Panc1 (cell line): ENCODE data around the gene BUD31. TPM values are rescaled to one million over a fixed set of nuclear protein-coding genes. Genes with fewer than 3 reads are reported as not detected.
"Not testable (repeated sequence)": the region's sequence is repeated elsewhere in the genome, so short reads cannot be mapped to it uniquely, and the experiment has no call there.

Experiments used
- ATAC-seq: fragments of 200-7000 bp; cut with Tn5 transposase; 2 replicates; pipeline ENCODE4 v1.9.1; 2020; ENCODE audit warnings: mild to moderate bottlenecking, moderate library complexity
- BruUV-seq: library from RNA; stranded (reverse); fragments of 400-500 nt; replicated peaks from 2 replicates; lab custom pipeline; 2021; lab: Mats Ljungman, UMichigan
- CTCF ChIA-PET: fragments of 300-600 bp; sonication (Branson Sonifier 250); formaldehyde crosslinking; loops from one replicate; lab custom pipeline; 2022; ENCODE audit warnings: antibody characterized with exemption; lab: Charles Lee
- POLR2A ChIA-PET: fragments of 300-600 bp; sonication (Branson Sonifier 250); formaldehyde crosslinking; loops from one replicate; lab custom pipeline; 2022; ENCODE audit warnings: antibody characterized with exemption; lab: Charles Lee
- DNase-seq: peaks from one replicate; pipeline ENCODE4 v3.0.0-alpha.2; 2010; ENCODE audit warnings: low read depth, low spot score
- H3K27ac ChIP-seq: 2 replicates; pipeline ENCODE4 v1.5.1; 2011; ENCODE audit warnings: mild to moderate bottlenecking, low read length, inconsistent platforms
- H3K27me3 ChIP-seq: fragments of 200-500 bp; sonication (Bioruptor generic); 2 replicates; pipeline ENCODE4 v1.6.0; 2014; ENCODE audit warnings: low read length, inconsistent platforms; ENCODE audit not compliant: control insufficient read depth, insufficient read depth
- H3K36me3 ChIP-seq: fragments of 200-500 bp; sonication (Bioruptor generic); 2 replicates; pipeline ENCODE4 v1.5.1; 2014; ENCODE audit warnings: inconsistent platforms, mild to moderate bottlenecking, low read length, moderate library complexity; ENCODE audit not compliant: control insufficient read depth, insufficient read depth
- H3K4me1 ChIP-seq: 2 replicates; pipeline ENCODE4 v1.5.1; 2011; ENCODE audit warnings: inconsistent platforms, mild to moderate bottlenecking, low read length, moderate library complexity; ENCODE audit not compliant: control insufficient read depth, insufficient read depth
- H3K4me3 ChIP-seq, 2 experiments: 2 replicates each; pipeline ENCODE4 v1.5.1; 2011 to 2012; ENCODE audit warnings: low read depth in 2 of 2, low read length in 2 of 2, mild to moderate bottlenecking in 2 of 2, inconsistent platforms in 1 of 2, moderate library complexity in 1 of 2
- H3K9me3 ChIP-seq: fragments of 200-500 bp; sonication (Bioruptor generic); 2 replicates; pipeline ENCODE4 v1.5.1; 2014; ENCODE audit warnings: low read depth, mild to moderate bottlenecking, inconsistent platforms, low read length, moderate library complexity; ENCODE audit not compliant: control insufficient read depth, insufficient read depth
- POLR2AphosphoS5 ChIP-seq: IDR thresholded peaks from 2 replicates; pipeline ENCODE4 v1.6.1; 2012; ENCODE audit warnings: mild to moderate bottlenecking, low read depth, low read length, moderate library complexity
- SIN3A ChIP-seq: IDR thresholded peaks from 2 replicates; pipeline ENCODE4 v1.6.1; 2012; ENCODE audit warnings: low read depth, mild to moderate bottlenecking, low read length, moderate library complexity, borderline replicate concordance; ENCODE audit not compliant: insufficient read depth
- TCF7L2 ChIP-seq: IDR thresholded peaks from 2 replicates; pipeline ENCODE4 v1.6.1; 2011; ENCODE audit warnings: mild to moderate bottlenecking, low read depth, low read length, inconsistent platforms
- in situ Hi-C: cut with HindIII; loops from 2 replicates; pipeline ENCODE4 v1.10.0; 2016; ENCODE audit warnings: low sequenced_read_pairs, low pct_unique_long_range_greater_than_20kb
- intact Hi-C: fragments of 100-400 bp; cut with micrococcal nuclease; formaldehyde crosslinking; loops from one replicate; pipeline ENCODE4 v1.10.0; 2022; ENCODE audit not compliant: unreplicated experiment
- total RNA-seq: library from RNA; stranded (reverse); gene quantifications from one replicate; pipeline ENCODE4 v1.2.1, GENCODE V29; 2021; ENCODE audit not compliant: unreplicated experiment
- TF ChIP-seq, protein P1 (sequence below), 2 experiments: IDR thresholded peaks; 2 replicates each; pipeline ENCODE4 v1.6.1; 2011 to 2012; ENCODE audit warnings: low read depth in 2 of 2, control low read depth in 1 of 2, low read length in 1 of 2, mild to moderate bottlenecking in 1 of 2, moderate library complexity in 1 of 2; ENCODE audit not compliant: insufficient read depth in 1 of 2
- TF ChIP-seq, protein P2 (sequence below): fragments of 450-650 bp; IDR thresholded peaks from 2 replicates; pipeline ENCODE4 v1.5.1; 2017; ENCODE audit warnings: mild to moderate bottlenecking

Gene BUD31
- total RNA-seq, 1 experiment from 2014 or later: 179 TPM

DNA sequence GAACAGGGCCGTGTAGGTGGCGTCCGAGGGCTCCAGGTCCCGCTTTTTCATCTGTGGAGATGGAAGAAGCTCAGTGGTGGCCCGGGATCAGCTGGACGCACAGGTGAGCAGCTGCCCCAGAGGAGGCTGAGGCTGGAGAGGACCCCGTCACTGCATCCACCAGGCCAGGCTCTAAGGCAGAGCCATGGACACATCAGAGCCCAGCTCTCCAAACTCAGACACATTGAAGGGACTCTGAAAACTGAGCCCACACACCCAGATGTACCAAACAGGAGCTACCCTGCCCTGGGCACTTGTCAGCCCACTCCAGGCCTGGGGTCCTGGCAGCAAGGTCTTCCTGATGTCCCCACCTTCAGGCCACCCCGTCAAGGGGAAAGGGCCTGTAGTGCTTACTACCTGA is 21.0 kb downstream of the BUD31 start:
- intact Hi-C loops (no loop called here), in situ Hi-C loops (no loop called here)
- Histone ChIP-seq H3K27me3 (no peaks in the 10 kb centered on the region), H3K27ac (no peak overlapping the region), H3K4me1 (no peaks in the 10 kb centered on the region), H3K4me3 (no peak overlapping the region), H3K36me3 (peaks cover 16% of the 10 kb centered on the region; the same call in 1 of the 2 replicates), H3K9me3 (no peaks in the 10 kb centered on the region)
- peak; percentile 9; the same call in 1 of the 2 replicates for ATAC-seq
- TF ChIP-seq SIN3A (no peak), POLR2AphosphoS5 (no peak), TCF7L2 (no peak)
- TF ChIP-seq, protein P1, sequence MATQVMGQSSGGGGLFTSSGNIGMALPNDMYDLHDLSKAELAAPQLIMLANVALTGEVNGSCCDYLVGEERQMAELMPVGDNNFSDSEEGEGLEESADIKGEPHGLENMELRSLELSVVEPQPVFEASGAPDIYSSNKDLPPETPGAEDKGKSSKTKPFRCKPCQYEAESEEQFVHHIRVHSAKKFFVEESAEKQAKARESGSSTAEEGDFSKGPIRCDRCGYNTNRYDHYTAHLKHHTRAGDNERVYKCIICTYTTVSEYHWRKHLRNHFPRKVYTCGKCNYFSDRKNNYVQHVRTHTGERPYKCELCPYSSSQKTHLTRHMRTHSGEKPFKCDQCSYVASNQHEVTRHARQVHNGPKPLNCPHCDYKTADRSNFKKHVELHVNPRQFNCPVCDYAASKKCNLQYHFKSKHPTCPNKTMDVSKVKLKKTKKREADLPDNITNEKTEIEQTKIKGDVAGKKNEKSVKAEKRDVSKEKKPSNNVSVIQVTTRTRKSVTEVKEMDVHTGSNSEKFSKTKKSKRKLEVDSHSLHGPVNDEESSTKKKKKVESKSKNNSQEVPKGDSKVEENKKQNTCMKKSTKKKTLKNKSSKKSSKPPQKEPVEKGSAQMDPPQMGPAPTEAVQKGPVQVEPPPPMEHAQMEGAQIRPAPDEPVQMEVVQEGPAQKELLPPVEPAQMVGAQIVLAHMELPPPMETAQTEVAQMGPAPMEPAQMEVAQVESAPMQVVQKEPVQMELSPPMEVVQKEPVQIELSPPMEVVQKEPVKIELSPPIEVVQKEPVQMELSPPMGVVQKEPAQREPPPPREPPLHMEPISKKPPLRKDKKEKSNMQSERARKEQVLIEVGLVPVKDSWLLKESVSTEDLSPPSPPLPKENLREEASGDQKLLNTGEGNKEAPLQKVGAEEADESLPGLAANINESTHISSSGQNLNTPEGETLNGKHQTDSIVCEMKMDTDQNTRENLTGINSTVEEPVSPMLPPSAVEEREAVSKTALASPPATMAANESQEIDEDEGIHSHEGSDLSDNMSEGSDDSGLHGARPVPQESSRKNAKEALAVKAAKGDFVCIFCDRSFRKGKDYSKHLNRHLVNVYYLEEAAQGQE (IDR thresholded peaks at IDR 0.05; ENCODE audit: insufficient read depth in 1 of 2, low read depth in 2 of 2, low read length in 1 of 2): no peak
- TF ChIP-seq, protein P2, sequence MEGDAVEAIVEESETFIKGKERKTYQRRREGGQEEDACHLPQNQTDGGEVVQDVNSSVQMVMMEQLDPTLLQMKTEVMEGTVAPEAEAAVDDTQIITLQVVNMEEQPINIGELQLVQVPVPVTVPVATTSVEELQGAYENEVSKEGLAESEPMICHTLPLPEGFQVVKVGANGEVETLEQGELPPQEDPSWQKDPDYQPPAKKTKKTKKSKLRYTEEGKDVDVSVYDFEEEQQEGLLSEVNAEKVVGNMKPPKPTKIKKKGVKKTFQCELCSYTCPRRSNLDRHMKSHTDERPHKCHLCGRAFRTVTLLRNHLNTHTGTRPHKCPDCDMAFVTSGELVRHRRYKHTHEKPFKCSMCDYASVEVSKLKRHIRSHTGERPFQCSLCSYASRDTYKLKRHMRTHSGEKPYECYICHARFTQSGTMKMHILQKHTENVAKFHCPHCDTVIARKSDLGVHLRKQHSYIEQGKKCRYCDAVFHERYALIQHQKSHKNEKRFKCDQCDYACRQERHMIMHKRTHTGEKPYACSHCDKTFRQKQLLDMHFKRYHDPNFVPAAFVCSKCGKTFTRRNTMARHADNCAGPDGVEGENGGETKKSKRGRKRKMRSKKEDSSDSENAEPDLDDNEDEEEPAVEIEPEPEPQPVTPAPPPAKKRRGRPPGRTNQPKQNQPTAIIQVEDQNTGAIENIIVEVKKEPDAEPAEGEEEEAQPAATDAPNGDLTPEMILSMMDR: no peak
- CTCF ChIA-PET: interaction anchor here (0.6 kb wide), 1 partner anchor 54 kb away, joined by 3 read pairs; no protein-coding TSS in a partner anchor
- no TSS peak for BruUV-seq
- POLR2A ChIA-PET: interaction anchor here (0.5 kb wide), 1 partner anchor 17 kb away, joined by 3 read pairs; no protein-coding TSS in a partner anchor
- no peak for DNase-seq

DNA sequence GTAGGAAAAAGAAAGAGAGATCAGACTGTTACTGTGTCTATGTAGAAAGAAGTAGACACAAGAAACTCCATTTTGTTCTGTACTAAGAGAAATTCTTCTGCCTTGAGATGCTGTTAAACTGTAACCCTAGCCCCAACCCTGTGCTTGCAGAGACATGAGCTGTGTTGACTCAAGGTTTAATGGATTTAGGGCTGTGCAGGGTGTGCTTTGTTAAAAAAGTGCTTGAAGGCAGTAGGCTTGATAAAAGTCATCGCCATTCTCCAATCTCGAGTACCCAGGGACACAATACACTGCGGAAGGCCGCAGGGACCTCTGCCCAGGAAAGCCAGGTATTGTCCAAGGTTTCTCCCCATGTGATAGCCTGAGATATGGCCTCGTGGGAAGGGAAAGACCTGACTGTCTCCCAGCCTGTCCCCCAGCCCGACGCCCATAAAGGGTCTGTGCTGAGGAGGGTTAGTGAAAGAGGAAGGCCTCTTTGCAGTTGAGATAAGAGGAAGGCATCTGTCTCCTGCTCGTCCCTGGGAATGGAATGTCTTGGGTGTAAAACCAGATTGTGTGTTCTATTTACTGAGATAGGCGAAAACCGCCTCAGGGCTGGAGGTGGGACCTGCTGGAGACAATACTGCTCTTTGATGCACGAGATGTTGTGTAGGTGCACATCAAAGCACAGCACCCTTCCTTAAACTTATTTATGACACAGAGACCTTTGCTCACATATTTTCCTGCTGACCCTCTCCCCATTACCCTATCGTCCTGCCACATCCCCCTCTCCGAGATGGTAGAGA is 23.2 kb downstream of the BUD31 start:
- H3K27ac ChIP-seq, in situ Hi-C loops, intact Hi-C loops, H3K27me3 ChIP-seq, H3K9me3 ChIP-seq, H3K4me3 ChIP-seq, DNase-seq, CTCF ChIA-PET, ATAC-seq, POLR2A ChIA-PET, H3K4me1 ChIP-seq: not testable (repeated sequence)
- BruUV-seq: TSS peak; percentile 11
- peaks cover 17% of the 10 kb centered on the region; the same call in 1 of the 2 replicates for H3K36me3 ChIP-seq

DNA sequence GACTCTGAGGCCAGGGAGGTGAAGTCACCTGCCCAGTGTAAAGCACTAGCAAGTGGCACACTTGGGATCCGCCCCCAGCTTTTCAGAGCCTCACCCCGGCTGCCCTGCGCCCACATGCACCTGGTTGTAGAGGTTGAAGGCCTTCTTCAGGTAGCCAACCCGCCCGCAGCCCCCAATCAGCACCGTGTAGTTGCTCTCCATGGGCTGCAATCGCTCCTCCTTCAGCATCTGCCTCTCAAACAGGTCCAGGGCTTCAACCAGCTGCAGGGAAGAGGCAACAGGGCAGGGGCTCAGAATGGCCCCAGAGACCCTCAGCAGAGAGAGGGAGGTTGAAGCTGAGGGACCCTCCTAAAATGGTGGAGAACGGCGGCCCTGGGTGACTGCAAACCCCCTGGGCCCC is 24.4 kb downstream of the BUD31 start:
- Histone ChIP-seq H3K27me3 (no peaks in the 10 kb centered on the region), H3K27ac (no peak overlapping the region), H3K4me1 (peaks cover 6% of the 10 kb centered on the region; the same call in 1 of the 2 replicates), H3K36me3 (peaks cover 17% of the 10 kb centered on the region; the same call in 1 of the 2 replicates), H3K9me3 (no peaks in the 10 kb centered on the region), H3K4me3 (no peak overlapping the region)
- intact Hi-C loops: no loop called here
- ChIA-PET POLR2A (no interaction called here), CTCF (no interaction called here)
- no TSS peak for BruUV-seq
- DNase-seq: no peak
- no peak for ATAC-seq
- no peak for TF ChIP-seq TCF7L2
- TF ChIP-seq, protein P2: no peak
- TF ChIP-seq, protein P1 (IDR thresholded peaks at IDR 0.05; ENCODE audit: insufficient read depth in 1 of 2, low read depth in 2 of 2, low read length in 1 of 2): no peak
- TF ChIP-seq POLR2AphosphoS5: no peak
- TF ChIP-seq SIN3A: no peak
- in situ Hi-C loops: no loop called here
